GM12878 (cell line): ENCODE data around the gene GSAP. TPM values are rescaled to one million over a fixed set of nuclear protein-coding genes. Genes with fewer than 3 reads are reported as not detected.

Experiments
- ATAC-seq: fragments of 200-7000 bp; cut with Tn5 transposase; 3 replicates; pipeline ENCODE4 v1.9.1; 2020; ENCODE audit warnings: mild to moderate bottlenecking, moderate library complexity
- BruUV-seq: library from RNA; stranded (reverse); fragments of 400-500 nt; replicated peaks from 2 replicates; lab custom pipeline; 2021; lab: Mats Ljungman, UMichigan
- CTCF ChIA-PET: fragments of 300-600 bp; sonication (Branson Sonifier 250); formaldehyde crosslinking; extraction: SDS; loops from one replicate; lab custom pipeline; 2021; ENCODE audit warnings: inconsistent platforms; lab: Yijun Ruan, JAX
- POLR2A ChIA-PET: fragments of 350-600 bp; formaldehyde crosslinking; extraction: SDS; loops from one replicate; lab custom pipeline; 2021; ENCODE audit warnings: inconsistent platforms; lab: Charles Lee
- RAD21 ChIA-PET: fragments of 300-600 bp; sonication (Branson Sonifier 250); formaldehyde crosslinking; loops from one replicate; lab custom pipeline; 2023; ENCODE audit warnings: antibody characterized with exemption; ENCODE audit not compliant: unreplicated experiment; lab: Charles Lee
- SMC1A ChIA-PET: fragments of 300-600 bp; sonication (Branson Sonifier 250); formaldehyde crosslinking; loops from one replicate; lab custom pipeline; 2023; ENCODE audit not compliant: unreplicated experiment, uncharacterized antibody; lab: Charles Lee
- DNase-seq: peaks from one replicate; pipeline ENCODE4 v3.0.0-alpha.2; 2011; ENCODE audit warnings: low read depth, low spot score
- FAIRE-seq: peaks from 3 replicates; lab custom pipeline; 2011; peaks lifted over from hg19 to GRCh38; lab: Jason Lieb, UNC
- H2AFZ ChIP-seq: 2 replicates; pipeline ENCODE4 v1.6.0; 2011; ENCODE audit warnings: low read depth, low read length, control low read depth; ENCODE audit not compliant: control insufficient read depth
- H3K27ac ChIP-seq: 2 replicates; pipeline ENCODE4 v1.5.1; 2011; ENCODE audit warnings: control low read depth; ENCODE audit not compliant: control insufficient read depth, insufficient read depth
- H3K27me3 ChIP-seq, 2 experiments: replicated peaks in 1 of 2; 2 replicates each; pipeline versions ENCODE4 v1.6.0 to v1.6.1; 2011; ENCODE audit warnings: low read length in 1 of 2; ENCODE audit not compliant: control insufficient read depth in 2 of 2, insufficient read depth in 2 of 2
- H3K36me3 ChIP-seq, 2 experiments: 2 replicates each; pipeline ENCODE4 v1.5.1; 2011; ENCODE audit warnings: low read length in 1 of 2; ENCODE audit not compliant: control insufficient read depth in 2 of 2, insufficient read depth in 2 of 2
- H3K4me1 ChIP-seq: 2 replicates; pipeline ENCODE4 v1.6.1; 2011; ENCODE audit warnings: mild to moderate bottlenecking, low read length, moderate library complexity, mixed read lengths; ENCODE audit not compliant: control insufficient read depth, insufficient read depth
- H3K4me2 ChIP-seq: 2 replicates; pipeline ENCODE4 v1.6.0; 2011; ENCODE audit warnings: control low read depth; ENCODE audit not compliant: control insufficient read depth, insufficient read depth
- H3K4me3 ChIP-seq: fragments of 200-600 bp; sonication (generic); 2 replicates; pipeline ENCODE4 v1.5.1; 2016
- H3K79me2 ChIP-seq: 2 replicates; pipeline ENCODE4 v1.6.0; 2011; ENCODE audit warnings: low read length; ENCODE audit not compliant: control insufficient read depth, insufficient read depth
- H3K9ac ChIP-seq: 2 replicates; pipeline ENCODE4 v1.8.0; 2011; ENCODE audit warnings: low read length, control low read depth, mixed read lengths; ENCODE audit not compliant: control insufficient read depth, insufficient read depth
- H3K9me3 ChIP-seq: replicated peaks from 3 replicates; pipeline ENCODE4 v1.5.1; 2011; ENCODE audit warnings: mild to moderate bottlenecking, low read length; ENCODE audit not compliant: control insufficient read depth, insufficient read depth
- H4K20me1 ChIP-seq: 2 replicates; pipeline ENCODE4 v1.6.0; 2011; ENCODE audit not compliant: control insufficient read depth, insufficient read depth
- CEBPZ ChIP-seq: fragments of 150-350 bp; IDR thresholded peaks from 2 replicates; pipeline ENCODE4 v1.6.1; 2016; ENCODE audit warnings: low read depth, low read length
- CUX1 ChIP-seq: IDR thresholded peaks from 2 replicates; pipeline ENCODE4 v1.6.1; 2012; ENCODE audit warnings: improper control_type of control experiment, low read depth, low read length; ENCODE audit not compliant: insufficient replicate concordance
- FOS ChIP-seq: IDR thresholded peaks from 3 replicates; pipeline ENCODE4 v1.6.1; 2011; ENCODE audit warnings: borderline replicate concordance; ENCODE audit not compliant: insufficient read length; ENCODE audit errors: extremely low read depth
- MAX ChIP-seq: IDR thresholded peaks from 2 replicates; pipeline ENCODE4 v1.6.1; 2012; ENCODE audit warnings: low read depth, low read length, improper control_type of control experiment
- MXI1 ChIP-seq: fragments of 150-350 bp; IDR thresholded peaks from 2 replicates; pipeline ENCODE4 v1.6.1; 2011; ENCODE audit warnings: low read depth, mild to moderate bottlenecking, inconsistent platforms, low read length, improper control_type of control experiment
- NFYA ChIP-seq: IDR thresholded peaks from 2 replicates; pipeline ENCODE4 v1.6.1; 2011; ENCODE audit warnings: low read depth, mild to moderate bottlenecking, low read length, improper control_type of control experiment, borderline replicate concordance
- NR2F1 ChIP-seq: fragments of 450-650 bp; conservative IDR thresholded peaks from 2 replicates; pipeline ENCODE4 v1.6.1; 2017; ENCODE audit warnings: mild to moderate bottlenecking
- REST ChIP-seq: IDR thresholded peaks from 2 replicates; pipeline ENCODE4 v1.6.1; 2012; ENCODE audit warnings: mild to moderate bottlenecking, low read depth, low read length
- SPI1 ChIP-seq: IDR thresholded peaks from 2 replicates; pipeline ENCODE4 v1.6.1; 2011; ENCODE audit warnings: low read depth, mild to moderate bottlenecking, low read length, moderate library complexity, borderline replicate concordance; ENCODE audit not compliant: insufficient read depth
- in situ Hi-C: fragments of 300-500 bp; cut with MboI; formaldehyde crosslinking; loops from 9 replicates; pipeline ENCODE4 v1.14.3; 2018; ENCODE audit warnings: mixed read lengths
- intact Hi-C: fragments of 100-400 bp; cut with micrococcal nuclease; formaldehyde crosslinking; loops from one replicate; pipeline ENCODE4 v1.14.2; 2022; ENCODE audit not compliant: unreplicated experiment
- polyA plus RNA-seq, 11 experiments: library from polyadenylated mRNA; depleted of rRNA in 4 of 11; unstranded in 6 of 11; stranded (reverse) in 5 of 11; fragments of >200 nt; fragmentation: Nextera tagmentation in 4 of 11; fragmentation: Illumina TruSeq in 1 of 11; extraction: Ambion mirVana in 4 of 11; extraction: Trizol in 1 of 11; gene quantifications; 1 replicate in 1 of 11; 2 replicates in 10 of 11; pipeline versions ENCODE4 v1.2.1 to v1.2.3, GENCODE V29; 2011 to 2016; ENCODE audit warnings: inconsistent platforms in 2 of 11, missing spikeins in 2 of 11, low read depth in 1 of 11
- total RNA-seq, 4 experiments: library from RNA; depleted of rRNA in 3 of 4; stranded (reverse); fragments of >200 nt in 3 of 4; fragmentation: Illumina TruSeq in 1 of 4; extraction: Trizol in 1 of 4; gene quantifications; 2 replicates each; pipeline versions ENCODE4 v1.2.1 to v1.2.3, GENCODE V29; 2013 to 2021

The GSAP gene
- total and polyA plus RNA-seq, 10 of the 15 experiments (the other 5 are each of a cell fraction or from before 2014, with no cell fraction given), result 6.6 to 38.1 (median 21.8) TPM

GRCh38 chr7:77383333-77383740 lies 32.8 kb downstream of the GSAP start (continued):
- TF ChIP-seq CUX1 (no peak), MAX (no peak), NFYA (no peak), NR2F1 (no peak), MXI1 (no peak), SPI1 (no peak)

GRCh38 chr7:77382532-77382931 lies 33.6 kb downstream of the GSAP start:
- CTCF ChIA-PET, result interaction anchor here (1.1 kb wide), 1 partner anchor 12 kb away, joined by 4 read pairs; no protein-coding TSS in a partner anchor
- FAIRE-seq (no peak), DNase-seq (no peak), ATAC-seq (no peak)
- RAD21 ChIA-PET, result no interaction called here
- H3K4me2 ChIP-seq, result no peak overlapping the region
- H3K9ac ChIP-seq, result no peak overlapping the region
- no peak overlapping the region for H3K4me3 ChIP-seq
- no peak overlapping the region for H2AFZ ChIP-seq
- H3K79me2 ChIP-seq, result no peaks in the 10 kb centered on the region
- H3K27me3 ChIP-seq, result no peaks in the 10 kb centered on the region
- SMC1A ChIA-PET, result interaction anchor here (0.7 to 1.6 kb wide), 3 partner anchors 12 to 165 kb away, joined by 3 to 4 read pairs (median 3); no protein-coding TSS in a partner anchor
- H3K9me3 ChIP-seq, result no peaks in the 10 kb centered on the region
- in situ Hi-C loops, result no loop called here
- POLR2A ChIA-PET, result no interaction called here
- 0 out of 4 replicates have a peak, but pooled peaks cover 0 to 5% of the 10 kb centered on the region in 2 experiments for H3K36me3 ChIP-seq
- no peak overlapping the region for H3K27ac ChIP-seq
- H4K20me1 ChIP-seq, result no peaks in the 10 kb centered on the region
- intact Hi-C loops, result no loop called here
- no peaks in the 10 kb centered on the region for H3K4me1 ChIP-seq
- BruUV-seq, result no TSS peak
- no peak for TF ChIP-seq CEBPZ
- no peak for TF ChIP-seq REST
- TF ChIP-seq FOS, result no peak
